NCI-H2107 (cell line): ENCODE results near the gene SMO.
"Not testable (repeated sequence)": the region's sequence is repeated elsewhere in the genome, so short reads cannot be mapped to it uniquely, and the experiment has no call there.

ENCODE experiments used
- DNase-seq: peaks from one replicate; lab custom pipeline; 2025; lab: John Stamatoyannopoulos, UW

The SMO gene

GRCh38 chr7:129169686-129170440 is 18.6 kb upstream of the SMO start:
- no peak for DNase-seq

GRCh38 chr7:129170441-129171021 is 17.9 kb upstream of the SMO start:
- no peak for DNase-seq

GRCh38 chr7:129173861-129174260 is 14.6 kb upstream of the SMO start:
- not testable (repeated sequence) for DNase-seq

GRCh38 chr7:129176916-129177710 is 11.3 kb upstream of the SMO start:
- no peak for DNase-seq

GRCh38 chr7:129184981-129185670 is 3.3 kb upstream of the SMO start:
- no peak for DNase-seq

- DNase-seq = no peak
These were observed 1.6 kb upstream of the SMO start for GRCh38 chr7:129186749-129187260.

- no peak for DNase-seq
These were observed 607 bp upstream of the SMO start for GRCh38 chr7:129187681-129188371.

GRCh38 chr7:129188892-129189660 is 643 bp downstream of the SMO start:
- DNase-seq = no peak

GRCh38 chr7:129189661-129190310 is 1.4 kb downstream of the SMO start:
- DNase-seq = no peak

- DNase-seq = no peak
These were observed 2.8 kb downstream of the SMO start for GRCh38 chr7:129191272-129191671.

- DNase-seq = no peak
These were observed 5.5 kb downstream of the SMO start for GRCh38 chr7:129193892-129194291.

GRCh38 chr7:129197771-129198170 is 9.3 kb downstream of the SMO start:
- DNase-seq = no peak

GRCh38 chr7:129199406-129199805 is 11.0 kb downstream of the SMO start:
- DNase-seq = no peak

GRCh38 chr7:129202058-129202777 is 13.8 kb downstream of the SMO start:
- no peak for DNase-seq

- DNase-seq = no peak
These were observed 14.8 kb downstream of the SMO start for GRCh38 chr7:129203050-129203741.

GRCh38 chr7:129205126-129205818 is 16.8 kb downstream of the SMO start:
- no peak for DNase-seq

GRCh38 chr7:129205987-129206785 is 17.8 kb downstream of the SMO start:
- DNase-seq = no peak

- DNase-seq = no peak
These were observed 20.2 kb downstream of the SMO start for GRCh38 chr7:129208667-129209066.
